GM21529 (cell line): ENCODE results near the gene SLC25A31.
A peak's percentile ranks its signal among the peaks of the same experiment; 100 is the strongest.

Source experiments
- ATAC-seq: cut with Tn5 transposase; IDR thresholded peaks from one replicate; pipeline ENCODE4 v1.9.1; 2021; ENCODE audit not compliant: unreplicated experiment

SLC25A31 gene

GRCh38 chr4:127776620-127777019 is 46.4 kb downstream of the SLC25A31 start:
- no peak for ATAC-seq

GRCh38 chr4:127777487-127777886 is 47.3 kb downstream of the SLC25A31 start:
- ATAC-seq: no peak

- no peak for ATAC-seq
Measured at GRCh38 chr4:127778102-127778501, 47.9 kb downstream of the SLC25A31 start.

GRCh38 chr4:127780598-127780997 is 50.4 kb downstream of the SLC25A31 start:
- ATAC-seq: no peak

- ATAC-seq: peak; percentile 30
Measured at GRCh38 chr4:127781300-127782024, 51.3 kb downstream of the SLC25A31 start.

- peak; percentile 81 for ATAC-seq
Measured at GRCh38 chr4:127782025-127782274, 51.8 kb downstream of the SLC25A31 start.

GRCh38 chr4:127782275-127783025 is 52.2 kb downstream of the SLC25A31 start, which contains the start of gene HSPA4L:
HSPA4L (plus strand) TSS chr4:127782322; CDS start chr4:127782551, 229 bp downstream.
- ATAC-seq: peak; percentile 48

- ATAC-seq: no peak
Measured at GRCh38 chr4:127783026-127783769, 53.0 kb downstream of the SLC25A31 start.

GRCh38 chr4:127783955-127784770 is 54.0 kb downstream of the SLC25A31 start:
- ATAC-seq: no peak

- no peak for ATAC-seq
Measured at GRCh38 chr4:127788517-127788916, 58.3 kb downstream of the SLC25A31 start.

GRCh38 chr4:127791391-127791790 is 61.2 kb downstream of the SLC25A31 start:
- no peak for ATAC-seq

- ATAC-seq: no peak
Measured at GRCh38 chr4:127793528-127793927, 63.3 kb downstream of the SLC25A31 start.

GRCh38 chr4:127799711-127800110 is 69.5 kb downstream of the SLC25A31 start:
- ATAC-seq: no peak

- ATAC-seq: no peak
Measured at GRCh38 chr4:127809173-127809800, 79.1 kb downstream of the SLC25A31 start.

- ATAC-seq: no peak
Measured at GRCh38 chr4:127810551-127810950, 80.4 kb downstream of the SLC25A31 start.

GRCh38 chr4:127822430-127822829 is 92.2 kb downstream of the SLC25A31 start:
- ATAC-seq: no peak
